ENCODE data around the gene HELZ. TPM values are rescaled to one million over a fixed set of nuclear protein-coding genes. Genes with fewer than 3 reads are reported as not detected.
"Not testable (repeated sequence)": the region's sequence is repeated elsewhere in the genome, so short reads cannot be mapped to it uniquely, and the experiment has no call there.

The HELZ gene
- total and polyA plus RNA-seq, 8 donors: 27.2 to 64.6 (median 37.3) TPM

GRCh38 chr17:67198131-67198530, 46.9 kb downstream of the HELZ start:
- Histone ChIP-seq H3K27ac (no peak overlapping the region), H3K36me3 (peaks cover 0 to 70% of the 10 kb centered on the region in 2 donors), H3K4me3 (no peak overlapping the region), H3K27me3 (no peaks in the 10 kb centered on the region), H3K4me1 (no peaks in the 10 kb centered on the region), H3K9me3 (no peaks in the 10 kb centered on the region)
- DNase-seq: no peak
- no peak for ATAC-seq
- TF ChIP-seq CTCF (IDR thresholded peaks at IDR 0.05): no peak
- intact Hi-C loops (cut with DNase I): no loop called here

- H3K9me3 ChIP-seq; H3K27ac ChIP-seq; H3K4me1 ChIP-seq; H3K4me3 ChIP-seq; ATAC-seq; DNase-seq; intact Hi-C loops (cut with DNase I); H3K27me3 ChIP-seq: not testable (repeated sequence)
- H3K36me3 ChIP-seq: peaks cover 0 to 73% of the 10 kb centered on the region in 2 donors
Observed at GRCh38 chr17:67197023-67197422, 48.0 kb downstream of the HELZ start.

GRCh38 chr17:67196422-67196821, 48.6 kb downstream of the HELZ start:
- ATAC-seq: no peak
- TF ChIP-seq CTCF (IDR thresholded peaks at IDR 0.05): no peak
- H3K4me1 ChIP-seq: no peaks in the 10 kb centered on the region

GRCh38 chr17:67194134-67194533, 50.9 kb downstream of the HELZ start:
- H3K36me3 ChIP-seq: peaks cover 0 to 62% of the 10 kb centered on the region in 2 donors
- H3K4me1 ChIP-seq: no peaks in the 10 kb centered on the region
- intact Hi-C loops (cut with DNase I): no loop called here
- no peaks in the 10 kb centered on the region for H3K27me3 ChIP-seq
- no peak for TF ChIP-seq CTCF (IDR thresholded peaks at IDR 0.05)
- H3K4me3 ChIP-seq: no peak overlapping the region
- H3K9me3 ChIP-seq: no peaks in the 10 kb centered on the region
- DNase-seq: no peak
- no peak for ATAC-seq
- H3K27ac ChIP-seq: no peak overlapping the region

More at GRCh38 chr17:67196422-67196821, 48.6 kb downstream of the HELZ start:
- Histone ChIP-seq H3K4me3 (no peak overlapping the region), H3K27me3 (no peaks in the 10 kb centered on the region), H3K9me3 (no peaks in the 10 kb centered on the region), H3K27ac (no peak overlapping the region), H3K36me3 (peaks cover 0 to 77% of the 10 kb centered on the region in 2 donors)
- intact Hi-C loops (cut with DNase I): no loop called here
- no peak for DNase-seq

- no peaks in the 10 kb centered on the region for H3K9me3 ChIP-seq
- H3K4me1 ChIP-seq: no peaks in the 10 kb centered on the region
- TF ChIP-seq CTCF (IDR thresholded peaks at IDR 0.05): no peak
- H3K36me3 ChIP-seq: peaks cover 0 to 42% of the 10 kb centered on the region in 2 donors
- no peaks in the 10 kb centered on the region for H3K27me3 ChIP-seq
- H3K27ac ChIP-seq: no peak overlapping the region
- DNase-seq (no peak), ATAC-seq (no peak)
- intact Hi-C loops (cut with DNase I): no loop called here
- no peak overlapping the region for H3K4me3 ChIP-seq
Observed at GRCh38 chr17:67187927-67188326, 57.1 kb downstream of the HELZ start.

- no peak for TF ChIP-seq CTCF (IDR thresholded peaks at IDR 0.05)
- peaks cover 0 to 36% of the 10 kb centered on the region in 2 donors for H3K36me3 ChIP-seq
- H3K27ac ChIP-seq: no peak overlapping the region
- no peaks in the 10 kb centered on the region for H3K9me3 ChIP-seq
- no peaks in the 10 kb centered on the region for H3K27me3 ChIP-seq
- no peaks in the 10 kb centered on the region for H3K4me1 ChIP-seq
- no peak for ATAC-seq
- intact Hi-C loops (cut with DNase I): no loop called here
- no peak for DNase-seq
- no peak overlapping the region for H3K4me3 ChIP-seq
Observed at GRCh38 chr17:67186782-67187181, 58.2 kb downstream of the HELZ start.

Measured in left lung (tissue), 10 donors.